ENCODE results near the gene CYB5RL.
"Not testable (repeated sequence)": the region's sequence is repeated elsewhere in the genome, so short reads cannot be mapped to it uniquely, and the experiment has no call there.

The CYB5RL gene, protein sequence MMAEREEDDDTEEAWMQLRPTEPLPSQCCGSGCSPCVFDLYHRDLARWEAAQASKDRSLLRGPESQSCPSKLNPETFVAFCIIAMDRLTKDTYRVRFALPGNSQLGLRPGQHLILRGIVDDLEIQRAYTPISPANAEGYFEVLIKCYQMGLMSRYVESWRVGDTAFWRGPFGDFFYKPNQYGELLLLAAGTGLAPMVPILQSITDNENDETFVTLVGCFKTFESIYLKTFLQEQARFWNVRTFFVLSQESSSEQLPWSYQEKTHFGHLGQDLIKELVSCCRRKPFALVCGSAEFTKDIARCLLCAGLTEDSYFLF
- 5.6 reads per million, percentile 22 among the genes with 10 or more reads in this experiment for total RNA-seq

DNA sequence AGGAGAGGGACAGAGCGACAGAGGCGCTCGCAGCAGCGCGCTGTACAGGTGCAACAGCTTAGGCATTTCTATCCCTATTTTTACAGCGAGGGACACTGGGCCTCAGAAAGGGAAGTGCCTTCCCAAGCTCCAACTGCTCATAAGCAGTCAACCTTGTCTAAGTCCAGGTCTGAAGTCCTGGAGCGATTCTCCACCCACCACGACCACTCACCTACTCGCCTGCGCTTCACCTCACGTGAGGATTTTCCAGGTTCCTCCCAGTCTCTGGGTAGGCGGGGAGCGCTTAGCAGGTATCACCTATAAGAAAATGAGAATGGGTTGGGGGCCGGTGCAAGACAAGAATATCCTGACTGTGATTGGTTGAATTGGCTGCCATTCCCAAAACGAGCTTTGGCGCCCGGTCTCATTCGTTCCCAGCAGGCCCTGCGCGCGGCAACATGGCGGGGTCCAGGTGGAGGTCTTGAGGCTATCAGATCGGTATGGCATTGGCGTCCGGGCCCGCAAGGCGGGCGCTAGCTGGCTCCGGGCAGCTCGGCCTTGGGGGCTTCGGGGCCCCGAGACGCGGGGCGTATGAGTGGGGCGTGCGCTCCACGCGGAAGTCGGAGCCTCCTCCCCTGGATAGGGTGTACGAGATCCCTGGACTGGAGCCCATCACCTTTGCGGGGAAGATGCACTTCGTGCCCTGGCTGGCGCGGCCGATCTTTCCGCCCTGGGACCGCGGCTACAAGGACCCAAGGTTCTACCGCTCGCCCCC, at the start of gene CYB5RL, which contains the start of gene MRPL37:
TSS of gene CYB5RL (minus strand) at position 266 of the 754 bp plus-strand sequence. CDS start 4,414 bp downstream, outside the sequence.
TSS of gene MRPL37 (plus strand) at position 403 of the 754 bp plus-strand sequence. CDS start at position 480, 77 bp downstream.
- peak; percentile 88 for DNase-seq

DNA sequence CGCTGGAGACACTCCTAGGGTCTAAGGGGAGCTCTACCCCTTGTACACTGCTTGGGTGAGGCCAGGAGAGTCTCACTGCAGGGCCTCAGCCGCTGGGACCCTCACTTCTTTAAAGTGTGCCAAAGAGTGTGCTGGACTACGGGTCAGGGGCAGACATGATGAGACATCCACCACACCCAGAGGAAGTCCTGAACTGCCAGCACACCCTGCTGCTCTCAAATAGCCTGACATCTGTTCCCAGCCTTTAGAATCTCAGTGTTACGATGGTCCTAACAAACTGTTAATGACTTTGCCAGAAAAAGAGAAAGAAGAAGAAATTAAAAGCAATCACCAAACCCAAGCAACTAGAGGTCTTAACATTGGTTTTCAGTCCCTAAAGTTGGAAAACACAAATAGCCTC, 49.1 kb upstream of the CYB5RL start:
- DNase-seq: no peak

DNA sequence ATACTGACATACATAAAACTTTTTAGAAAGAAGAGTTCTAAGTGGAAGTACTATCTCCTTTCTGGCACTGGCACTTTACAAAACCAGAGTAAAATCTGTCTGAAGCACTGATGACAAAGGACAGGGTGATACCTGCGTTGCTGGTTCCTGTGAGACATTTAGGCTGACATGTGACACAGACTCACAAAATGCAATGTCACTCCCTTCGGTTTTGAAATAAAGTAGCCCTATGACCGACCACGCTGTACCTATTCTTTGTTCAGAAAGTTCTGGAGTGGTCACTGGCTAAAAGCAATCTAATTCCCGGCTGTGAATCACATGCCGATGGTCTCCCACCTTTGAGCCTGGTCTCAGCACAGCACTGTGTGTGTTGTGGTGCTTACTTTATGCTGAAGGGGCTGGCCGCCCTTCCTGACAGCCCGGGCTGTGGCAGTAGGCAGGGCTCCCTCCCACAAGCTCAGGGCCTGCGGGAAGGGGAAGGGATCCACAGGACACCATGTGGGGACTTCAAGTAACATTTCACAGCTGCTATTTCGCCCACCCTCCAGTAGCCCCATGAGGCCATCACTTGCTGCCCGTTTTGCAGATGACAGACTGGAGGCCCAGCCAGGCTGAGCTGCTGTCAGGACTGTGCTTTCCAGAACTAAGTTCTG, 48.2 kb upstream of the CYB5RL start:
- DNase-seq: no peak

DNA sequence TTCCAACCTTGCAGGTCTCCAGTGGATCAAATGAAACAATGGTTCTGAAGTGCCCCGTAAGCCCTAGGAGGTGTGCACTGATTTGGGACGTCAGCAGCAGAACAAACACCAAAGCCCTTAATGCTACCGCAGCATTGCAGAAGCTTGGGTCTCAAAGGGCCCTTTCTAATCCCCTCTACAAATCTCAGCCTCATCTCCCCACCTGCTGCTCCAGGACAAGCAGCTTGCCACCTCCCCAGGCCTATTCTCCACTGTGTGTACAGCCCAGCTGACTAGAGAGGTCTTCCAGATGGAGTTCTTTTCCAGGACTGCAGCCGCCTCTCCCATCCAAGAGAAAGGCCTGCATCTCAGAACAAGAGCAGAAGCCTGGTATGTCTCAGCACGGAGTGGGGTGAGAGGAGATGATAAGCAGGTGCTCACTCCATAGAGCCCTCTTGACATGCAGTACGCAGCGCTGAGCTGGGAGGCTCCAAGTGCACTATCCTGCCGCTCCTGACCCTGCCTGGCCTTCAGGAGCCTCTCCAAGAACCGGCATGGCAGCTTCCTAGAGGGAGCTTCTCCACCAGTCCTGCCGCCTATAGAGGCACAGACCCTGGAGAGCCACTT, 46.4 kb upstream of the CYB5RL start:
- DNase-seq: no peak

DNA sequence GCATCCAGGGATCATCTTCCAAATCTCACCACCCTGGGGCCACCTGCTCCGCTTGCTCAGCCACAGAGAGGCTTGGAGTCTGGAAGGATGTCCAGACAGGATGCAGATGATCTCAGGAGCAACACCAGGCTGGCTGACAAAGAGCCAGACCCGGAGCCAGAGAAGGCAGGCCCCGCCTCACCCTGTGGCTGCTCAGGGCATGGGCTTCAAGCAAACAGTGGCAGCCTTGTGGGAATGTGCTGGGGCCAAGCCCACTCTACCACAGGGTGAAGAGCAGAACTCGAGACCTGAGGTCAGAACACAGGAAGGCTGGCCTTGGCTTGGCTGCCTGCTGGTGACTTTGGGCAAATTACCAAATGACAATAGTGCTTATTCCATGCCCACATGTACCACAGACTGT, 45.7 kb upstream of the CYB5RL start:
- no peak for DNase-seq

DNA sequence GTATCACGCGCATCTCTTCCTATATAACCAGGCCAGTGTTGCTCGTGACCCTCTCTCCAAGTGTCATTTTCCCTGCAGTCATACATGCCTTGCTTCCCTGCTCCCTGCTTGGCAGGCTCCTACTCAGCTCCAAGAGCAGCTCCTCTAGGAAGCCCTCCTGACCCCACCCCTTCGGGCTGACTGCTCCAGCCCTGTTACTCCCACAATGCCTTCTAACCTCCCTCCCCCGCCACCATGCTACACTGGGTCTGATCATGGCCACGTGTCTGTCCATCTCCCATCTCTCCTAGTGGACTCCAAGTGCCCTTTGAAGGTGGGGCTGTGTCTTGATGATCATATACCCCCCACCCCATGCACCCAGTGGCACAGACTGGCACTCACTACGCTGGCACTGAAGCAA, 44.8 kb upstream of the CYB5RL start:
- DNase-seq: no peak

DNA sequence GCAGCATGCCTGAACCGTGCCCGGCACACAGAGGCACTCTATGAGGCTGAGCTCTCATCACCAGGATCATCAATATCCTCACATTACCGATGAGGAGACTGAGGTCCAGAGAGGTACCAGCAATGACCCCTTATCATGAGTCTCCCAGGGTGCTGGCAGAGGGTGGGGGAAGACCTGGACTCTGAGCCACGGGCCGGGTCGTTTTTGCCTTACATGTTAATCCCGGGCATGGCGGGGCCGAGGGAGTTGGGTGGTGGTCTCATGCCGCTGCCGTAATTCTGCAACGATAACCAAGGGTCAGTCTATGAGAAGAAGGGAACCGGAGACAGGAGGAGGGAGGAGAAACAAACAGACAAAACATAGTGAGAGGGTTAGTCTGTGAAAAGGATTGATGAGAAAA, 43.2 kb upstream of the CYB5RL start:
- no peak for DNase-seq

DNA sequence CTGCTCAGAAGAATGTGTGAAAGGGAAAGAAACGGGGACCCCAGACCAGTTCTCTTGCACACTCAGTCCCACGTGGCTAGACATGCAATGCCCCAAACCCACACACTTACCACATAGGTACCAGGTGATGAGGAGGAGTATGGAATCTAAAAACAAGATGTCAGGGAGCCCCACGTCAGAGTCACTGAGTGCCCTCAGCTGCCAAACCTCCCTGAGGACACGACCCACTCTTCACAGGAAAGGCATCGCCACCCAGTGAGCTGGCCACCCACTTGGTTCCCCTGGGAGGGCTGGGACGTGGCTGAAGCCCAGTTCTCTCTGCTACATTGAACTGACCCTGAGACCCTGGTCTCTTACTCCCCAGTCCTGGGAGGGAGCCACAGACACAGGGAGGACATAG, 41.5 kb upstream of the CYB5RL start:
- DNase-seq: no peak

DNA sequence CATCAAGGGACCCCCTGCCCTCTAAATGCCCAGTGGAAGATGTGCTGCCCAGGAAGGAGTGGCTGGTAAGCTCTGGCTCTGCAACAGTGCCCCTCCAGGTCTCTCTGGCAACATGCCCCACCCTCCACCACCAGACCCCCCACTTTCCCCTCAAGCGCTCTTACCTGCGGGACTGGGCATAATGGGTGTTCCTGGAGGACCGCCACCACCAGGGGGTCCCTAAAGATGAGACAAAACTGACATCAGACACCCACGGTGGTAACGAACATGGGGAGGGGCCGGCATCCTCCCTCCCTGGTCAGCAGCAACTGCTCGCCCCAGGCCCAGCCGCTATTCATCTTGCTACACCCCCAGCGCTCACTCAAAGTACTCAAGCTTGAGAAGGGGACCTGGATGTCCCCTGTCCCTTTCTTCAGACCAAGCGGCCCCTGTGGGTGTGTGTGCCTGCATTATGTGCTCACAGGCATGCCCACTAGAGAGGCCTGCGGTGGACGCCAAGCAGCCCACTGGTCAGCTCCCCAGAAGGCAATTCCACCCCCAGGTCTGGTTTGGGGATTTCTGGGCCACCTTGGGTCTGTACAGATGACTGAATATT, 41.0 kb upstream of the CYB5RL start:
- no peak for DNase-seq

DNA sequence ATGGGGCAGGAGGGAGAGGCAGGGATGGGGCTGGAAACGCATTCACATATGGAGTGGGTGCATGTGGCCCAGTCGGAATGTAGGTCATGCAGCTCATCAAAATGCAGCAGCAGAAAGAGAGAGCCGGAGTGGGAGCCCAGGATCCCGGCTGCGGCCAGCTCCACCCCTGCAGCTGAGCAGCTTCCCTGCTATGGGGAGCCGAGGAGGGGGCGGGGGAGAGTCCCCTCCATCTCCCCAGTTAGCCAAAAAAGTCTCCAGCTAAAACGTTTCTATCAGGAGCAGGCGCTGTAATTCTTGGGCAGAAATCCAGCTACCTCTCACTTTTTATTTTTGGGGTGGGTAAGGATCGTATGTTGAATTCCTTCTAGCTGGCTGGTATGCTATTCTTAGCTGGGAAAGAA, 39.8 kb upstream of the CYB5RL start:
- DNase-seq: no peak

DNA sequence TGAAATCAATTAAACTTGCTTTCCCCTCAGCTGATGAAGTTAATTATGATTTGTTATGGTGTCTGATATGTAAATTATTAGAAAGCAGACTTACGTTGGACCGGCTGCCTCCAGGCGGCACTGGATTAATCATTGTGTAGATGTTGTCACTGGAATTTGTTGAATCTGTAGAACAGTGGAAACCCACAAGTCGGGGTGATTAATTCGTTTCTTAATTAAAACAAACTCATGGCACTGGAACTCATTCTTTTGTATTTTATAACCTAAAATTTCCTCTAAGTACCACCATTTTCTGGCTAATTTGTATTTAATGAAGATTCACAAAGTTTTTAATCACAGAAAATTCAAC, 39.2 kb upstream of the CYB5RL start:
- no peak for DNase-seq

DNA sequence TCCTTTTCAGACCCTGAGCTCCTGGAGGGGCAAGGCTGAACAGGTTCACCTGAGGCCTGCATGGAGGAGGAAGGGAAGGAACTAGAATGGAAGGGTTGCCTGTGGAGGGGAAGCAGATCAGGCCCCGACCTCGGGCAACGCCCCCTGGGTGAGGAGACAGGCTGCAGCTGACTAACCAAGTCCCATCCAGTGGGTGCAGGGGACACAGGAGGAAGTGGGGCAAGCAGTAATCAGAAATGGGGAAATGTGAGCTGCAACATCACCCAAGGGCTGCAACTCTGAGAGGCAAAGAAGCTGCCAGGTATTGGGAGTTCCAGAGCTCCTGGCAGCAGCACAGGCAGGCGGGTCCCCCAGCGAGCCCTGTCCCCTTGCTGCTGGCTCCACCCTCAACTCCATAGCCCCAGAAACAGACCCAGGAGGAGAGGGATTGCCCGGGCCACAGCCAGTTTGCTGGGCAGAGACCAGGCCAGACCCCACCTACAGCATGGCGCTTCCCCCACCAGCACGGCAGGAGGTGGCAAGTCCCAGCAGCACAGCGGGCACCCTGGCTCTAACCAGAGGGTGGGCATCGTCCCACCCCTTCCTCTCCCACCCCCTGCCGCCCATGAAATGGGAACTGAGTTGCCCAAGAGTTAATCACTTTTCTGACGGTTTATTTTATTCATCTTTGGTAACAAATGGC, 38.7 kb upstream of the CYB5RL start:
- no peak for DNase-seq

DNA sequence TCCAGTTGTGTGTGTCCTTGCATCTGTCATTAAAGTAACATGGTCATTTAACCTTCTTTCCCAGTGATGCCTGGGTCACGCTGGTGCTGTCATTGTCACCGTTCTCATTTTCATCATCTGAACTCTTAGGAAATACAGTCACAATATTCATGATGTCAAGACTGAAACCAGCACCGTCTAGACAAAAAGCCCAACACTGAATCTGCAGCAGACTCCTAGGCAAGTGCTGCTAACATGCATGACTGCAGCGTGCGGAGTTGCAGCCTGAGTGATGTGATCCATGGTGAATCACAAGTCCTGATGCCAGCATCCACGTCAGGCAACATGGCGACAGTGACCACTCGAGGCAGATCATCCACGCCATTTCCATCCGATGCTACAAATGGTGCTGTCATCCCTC, 37.8 kb upstream of the CYB5RL start:
- no peak for DNase-seq

DNA sequence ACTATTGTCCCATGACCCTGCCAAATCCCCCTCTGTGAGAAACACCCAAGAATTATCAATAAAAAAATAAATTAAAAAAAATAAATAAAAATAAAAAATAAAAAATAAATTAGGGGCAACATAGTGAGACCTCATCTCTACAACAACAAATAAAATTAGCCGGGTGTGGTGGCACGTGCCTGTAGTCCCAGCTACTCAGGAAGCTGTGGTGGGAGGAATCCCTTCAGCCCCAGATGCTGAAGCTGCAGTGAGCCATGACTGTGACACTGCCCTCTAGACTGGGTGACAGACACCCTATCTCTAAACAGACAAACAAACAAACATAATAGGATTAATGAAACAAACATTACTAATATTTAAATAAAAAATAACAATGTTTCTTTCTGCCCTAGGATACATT, 34.5 kb upstream of the CYB5RL start:
- DNase-seq: no peak

DNA sequence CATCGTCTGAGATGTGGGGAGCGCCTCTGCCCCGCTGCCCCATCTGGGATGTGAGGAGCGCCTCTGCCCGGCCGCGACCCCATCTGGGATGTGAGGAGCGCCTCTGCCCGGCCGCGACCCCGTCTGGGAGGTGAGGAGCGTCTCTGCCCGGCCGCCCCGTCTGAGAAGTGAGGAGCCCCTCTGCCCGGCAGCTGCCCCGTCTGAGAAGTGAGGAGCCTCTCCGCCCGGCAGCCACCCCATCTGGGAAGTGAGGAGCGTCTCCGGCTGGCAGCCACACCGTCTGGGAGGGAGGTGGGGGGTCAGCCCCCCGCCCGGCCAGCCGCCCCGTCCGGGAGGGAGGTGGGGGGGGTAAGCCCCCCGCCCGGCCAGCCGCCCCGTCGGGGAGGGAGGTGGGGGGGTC, 33.4 kb upstream of the CYB5RL start:
- not testable (repeated sequence) for DNase-seq

DNA sequence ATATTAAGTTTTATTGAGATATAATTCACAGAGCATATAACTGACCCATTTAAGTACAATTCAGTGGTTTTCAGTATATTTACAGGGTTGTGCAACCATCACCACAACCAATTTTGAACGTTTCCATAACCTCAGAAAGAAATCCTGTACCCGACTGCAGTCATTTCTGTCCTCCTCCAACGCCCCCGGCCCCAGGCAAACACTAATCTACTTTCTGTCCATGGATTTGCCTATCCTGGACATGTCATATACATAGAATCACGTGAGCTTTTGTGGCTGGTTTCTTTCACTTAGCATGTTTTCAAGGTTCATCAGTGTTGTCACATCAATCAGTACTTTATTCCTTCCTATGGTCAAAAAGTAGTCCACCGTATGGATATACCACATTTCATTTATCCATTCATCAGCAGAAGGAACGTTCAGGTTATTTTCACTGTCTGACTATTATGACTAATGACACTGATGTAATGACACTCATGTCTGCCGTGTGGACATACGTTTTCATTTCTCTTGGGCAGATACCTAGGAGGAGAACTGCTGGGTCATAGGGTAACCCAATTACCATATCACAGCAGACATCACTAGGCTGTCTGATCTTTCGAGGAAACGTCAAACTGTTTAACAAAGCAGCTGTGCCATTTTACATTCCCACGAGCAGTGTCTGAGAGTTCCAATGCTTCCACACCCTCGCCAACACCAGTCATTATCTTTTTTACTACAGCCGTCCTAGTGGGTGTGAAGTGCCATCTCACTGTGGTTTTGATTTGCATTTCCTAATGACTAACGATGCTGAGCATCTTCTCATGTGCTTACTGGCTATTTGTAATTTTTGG, 30.9 kb upstream of the CYB5RL start:
- DNase-seq: no peak

DNA sequence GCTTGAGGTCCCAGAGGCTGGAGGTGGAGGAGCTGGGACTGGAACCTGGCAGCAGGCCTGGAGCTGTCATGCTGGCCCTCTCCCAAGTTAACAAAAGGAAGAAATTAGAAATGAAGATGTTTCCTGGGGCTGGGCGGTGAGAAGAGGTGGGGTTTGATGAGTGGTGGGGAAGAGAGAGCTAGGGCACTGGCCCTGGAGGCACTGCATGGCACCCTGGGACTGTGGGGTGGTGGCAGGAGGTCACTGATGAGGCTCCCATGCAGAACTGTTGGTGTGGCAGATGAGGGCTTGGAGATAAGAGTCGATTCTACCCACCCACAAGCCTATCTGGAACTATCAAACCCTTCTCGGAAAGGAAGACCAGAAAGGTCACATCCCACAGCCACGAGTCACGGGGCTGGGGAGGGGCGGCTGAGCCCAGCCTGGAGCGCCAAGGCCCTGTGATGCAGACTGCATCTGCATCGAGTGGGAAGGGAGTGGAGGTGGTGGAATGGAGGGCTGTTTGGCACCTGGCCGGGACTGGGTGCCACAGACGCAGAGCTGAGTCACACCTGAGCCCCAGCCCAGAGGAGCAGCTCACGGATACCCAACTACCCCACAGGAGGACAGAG, 29.6 kb upstream of the CYB5RL start:
- no peak for DNase-seq

DNA sequence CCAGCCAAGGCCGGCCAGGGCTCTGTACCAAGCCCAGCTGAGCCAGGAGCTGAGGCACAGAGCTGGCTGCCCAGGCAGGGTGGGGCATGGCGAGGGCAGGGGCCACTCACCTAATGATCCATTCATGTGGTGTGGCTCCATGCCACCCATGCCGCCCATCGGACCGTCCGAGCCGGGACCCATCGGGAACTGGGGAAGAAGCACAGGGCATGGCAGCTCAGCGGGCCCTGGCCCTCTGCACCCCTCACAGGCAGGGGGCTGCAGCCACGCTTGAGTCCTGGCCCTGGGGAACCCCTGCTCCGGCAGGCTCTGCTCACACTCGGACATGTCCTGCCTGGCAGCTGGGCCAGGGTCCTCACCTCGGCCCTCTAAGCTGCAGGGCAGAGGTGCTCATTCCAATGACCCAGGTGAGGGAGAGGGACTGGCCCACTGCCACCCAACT, 28.8 kb upstream of the CYB5RL start:
- no peak for DNase-seq

DNA sequence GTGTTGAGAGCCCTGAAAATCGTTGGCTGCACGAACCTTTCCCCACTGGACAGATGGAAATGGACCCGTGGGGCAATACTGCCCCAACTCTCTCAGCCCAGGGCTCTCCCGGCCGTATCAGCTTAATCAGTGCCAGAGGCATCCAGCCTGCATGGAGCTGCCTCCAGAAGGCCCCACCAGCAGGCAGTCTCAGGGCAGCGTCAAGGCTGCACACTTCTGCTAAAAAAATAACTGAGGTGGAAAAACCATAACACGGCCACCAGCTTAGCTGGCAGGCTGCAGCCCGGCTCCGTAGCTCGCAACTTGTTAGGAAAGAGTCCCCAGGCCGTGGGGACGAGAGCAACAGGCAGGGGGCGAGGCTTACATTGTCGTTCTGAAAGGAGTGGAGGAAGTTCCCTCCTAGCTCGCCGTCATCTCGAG, 28.1 kb upstream of the CYB5RL start:
- DNase-seq: no peak

DNA sequence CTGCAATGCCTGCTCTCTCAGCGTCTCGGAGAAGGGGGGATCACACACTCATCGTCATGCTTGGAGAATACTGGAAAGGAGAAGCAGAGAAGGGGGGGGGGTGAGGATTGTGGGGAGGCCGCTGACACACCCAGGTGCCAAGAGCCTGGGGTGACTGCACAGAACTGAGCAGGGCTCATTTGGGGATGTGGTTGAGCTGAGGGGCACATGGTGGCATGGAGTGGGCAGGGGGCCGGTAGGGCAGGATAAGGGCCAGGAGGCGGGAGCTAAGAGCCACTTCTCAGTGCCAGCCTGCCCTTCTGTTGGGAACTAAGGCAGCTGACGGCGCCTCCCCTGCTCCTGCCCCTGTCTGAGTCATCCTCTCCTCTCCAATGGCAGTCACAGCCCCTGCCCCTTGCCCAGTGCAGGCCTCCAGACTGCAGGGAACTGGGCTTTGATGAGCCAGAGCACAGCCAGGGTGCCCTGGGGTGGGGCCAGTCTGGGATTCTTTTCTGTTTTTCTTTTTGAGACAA, 27.3 kb upstream of the CYB5RL start:
- no peak for DNase-seq

Measured in effector CD4-positive, alpha-beta T cell (primary cell).